Fibroblast of skin of abdomen (primary cell): ENCODE results near the gene RABGAP1.
A peak's percentile ranks its signal among the peaks of the same experiment; 100 is the strongest.

Experiments
- DNase-seq: peaks from one replicate; pipeline ENCODE4 v3.0.0-alpha.2; 2013

Gene RABGAP1

DNA sequence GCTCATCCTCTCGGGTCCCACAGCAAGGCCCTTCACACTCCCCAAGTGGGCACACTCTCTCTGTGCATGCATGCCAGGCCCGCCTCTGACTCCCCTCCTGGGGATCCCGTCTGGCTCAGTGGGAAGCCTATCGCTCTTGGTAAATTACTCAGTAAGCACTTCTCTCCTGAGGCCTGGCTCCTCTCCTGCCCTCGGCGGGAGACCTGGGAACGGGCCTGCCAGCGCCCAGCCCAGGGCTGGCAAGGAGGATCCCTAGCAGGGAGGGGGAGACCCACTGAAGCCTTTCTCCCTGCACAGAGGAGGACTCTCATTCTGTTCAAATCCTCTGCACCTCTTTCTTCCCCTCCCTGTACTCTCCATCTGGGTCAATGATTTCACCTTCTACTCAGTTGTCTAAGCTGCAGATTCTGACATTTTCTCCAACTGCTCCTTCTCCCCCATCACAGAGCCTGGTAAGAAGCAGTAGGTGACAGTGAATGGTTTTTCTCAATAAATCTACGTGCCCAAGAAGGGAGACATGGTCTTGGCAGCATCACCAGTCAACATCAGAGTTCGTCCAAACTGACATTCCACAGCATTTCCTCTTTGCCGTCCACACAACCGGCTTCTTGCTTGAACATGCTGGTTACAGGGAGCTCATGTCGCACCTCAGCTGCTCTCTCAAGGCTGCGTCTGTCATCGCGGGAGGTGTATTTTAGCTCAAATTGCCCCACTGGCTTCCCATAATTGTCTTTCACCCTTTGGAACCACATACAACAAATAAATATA lies 174.5 kb downstream of the RABGAP1 start:
- no peak for DNase-seq

DNA sequence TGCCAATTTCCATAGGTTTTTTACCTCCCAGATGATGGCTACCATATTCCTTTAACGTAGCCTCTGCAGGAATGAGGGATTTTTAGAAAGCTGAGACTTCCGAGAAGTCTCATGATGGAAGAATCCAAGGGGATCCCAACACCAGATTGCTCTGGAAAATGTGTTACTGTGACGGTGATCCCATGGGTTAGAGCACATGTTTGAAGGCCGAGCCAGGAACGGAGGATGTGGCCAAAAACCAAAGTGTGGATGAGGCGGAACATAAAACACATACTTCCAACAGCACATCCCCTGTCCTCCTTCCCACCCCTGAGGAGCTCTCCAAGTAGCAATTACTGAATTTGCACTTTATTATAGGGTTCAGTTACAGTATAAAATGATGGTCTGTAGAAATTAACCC lies 175.2 kb downstream of the RABGAP1 start:
- no peak for DNase-seq

DNA sequence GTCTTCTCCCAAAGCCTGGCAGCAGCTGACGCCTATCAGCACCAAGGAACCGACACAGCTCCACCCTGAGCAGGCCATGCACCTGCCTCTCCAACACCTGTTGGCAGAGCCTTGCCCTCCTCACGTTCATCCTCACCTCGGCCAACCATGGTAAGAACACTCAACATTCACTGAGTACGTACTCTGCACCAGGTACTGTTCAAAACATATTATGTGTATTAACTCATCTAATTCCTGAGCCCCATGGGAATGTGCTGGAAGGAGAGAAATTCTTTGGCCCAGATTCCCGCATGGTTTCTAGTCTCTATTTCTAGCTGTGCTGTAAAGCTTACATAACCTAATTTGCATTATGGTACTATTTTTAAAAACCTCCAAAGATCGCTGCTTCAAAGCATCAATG lies 178.7 kb downstream of the RABGAP1 start:
- DNase-seq = no peak

DNA sequence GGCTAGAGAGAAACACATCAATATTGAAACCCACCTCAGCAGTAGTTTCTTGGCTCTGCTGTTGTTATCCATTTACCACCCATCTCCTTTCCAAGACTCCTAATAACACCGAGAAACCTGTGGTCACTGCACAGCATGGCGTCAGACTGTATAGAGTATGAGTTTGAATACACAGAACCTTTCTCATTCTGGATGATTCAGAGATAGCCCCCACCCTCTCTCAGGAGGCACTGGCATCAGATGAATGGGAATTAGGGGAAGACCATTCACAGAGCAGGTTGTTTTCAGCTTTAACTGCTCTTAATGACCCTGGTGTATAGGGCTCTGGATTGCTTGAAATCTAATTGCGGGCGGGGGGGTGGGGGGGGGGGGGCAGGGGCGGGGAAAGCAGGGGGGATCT lies 179.3 kb downstream of the RABGAP1 start:
- no peak for DNase-seq

DNA sequence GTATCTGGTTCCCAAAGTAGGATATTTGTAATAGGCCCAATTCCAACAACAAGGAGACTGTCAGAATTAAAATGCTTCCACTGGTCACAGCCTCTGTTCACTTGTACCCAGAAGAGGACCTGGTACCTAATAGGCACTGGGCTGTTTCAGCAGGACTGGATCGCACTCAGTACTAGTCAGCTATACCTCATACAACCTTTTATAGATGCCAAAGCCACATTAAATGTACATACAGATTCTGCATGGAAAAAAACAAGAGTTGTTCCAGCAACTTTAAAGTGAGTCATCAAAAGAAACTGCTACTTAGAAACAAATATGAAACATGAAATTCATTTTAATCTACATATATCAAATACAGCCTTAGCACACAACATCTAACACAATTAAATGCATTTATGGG lies 180.1 kb downstream of the RABGAP1 start:
- DNase-seq = no peak

DNA sequence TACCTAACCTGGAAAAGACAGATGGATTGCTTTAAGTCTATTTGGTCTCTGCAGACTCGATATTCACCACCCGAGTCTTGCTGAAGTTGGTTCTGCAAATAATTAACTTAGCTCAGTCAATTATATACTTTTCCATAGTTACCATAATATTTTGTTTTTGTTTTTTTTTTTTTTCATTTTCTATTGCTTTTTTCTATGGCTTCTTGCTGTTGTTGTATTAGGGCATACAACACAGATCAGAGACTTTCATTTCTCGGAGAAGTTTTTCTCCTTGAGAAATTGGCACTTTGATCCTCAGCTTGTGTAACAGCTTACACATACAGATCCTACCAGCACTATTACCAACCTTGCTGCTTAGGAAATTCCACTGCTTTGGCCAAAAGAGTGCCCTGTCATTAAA lies 180.6 kb downstream of the RABGAP1 start:
- no peak for DNase-seq

DNA sequence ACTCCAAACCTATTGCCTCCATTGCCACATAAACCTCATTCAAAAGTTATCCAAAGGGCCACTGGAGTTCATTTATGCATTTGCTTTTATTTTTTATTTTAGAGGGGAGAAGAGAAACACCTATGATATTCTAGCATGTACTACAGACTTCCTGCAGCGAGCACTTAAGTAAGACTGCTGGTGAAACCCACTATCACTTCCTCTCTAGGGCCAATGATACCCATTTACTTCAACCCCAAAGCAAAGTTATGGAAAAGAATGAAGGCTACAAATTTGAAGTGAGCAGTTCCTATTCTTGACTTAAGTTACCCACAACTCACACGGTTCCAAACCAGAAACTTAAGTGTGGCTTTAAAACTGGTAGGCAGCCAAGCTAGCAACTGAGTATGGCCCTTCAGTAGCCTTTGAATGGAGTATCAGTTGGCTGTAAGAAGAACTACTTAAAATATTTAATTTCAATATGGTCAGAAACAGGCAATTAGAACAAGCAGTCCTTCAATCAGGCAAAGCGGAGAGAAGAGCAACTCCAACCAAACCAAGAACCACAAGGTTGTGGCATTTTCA lies 186.8 kb downstream of the RABGAP1 start:
- no peak for DNase-seq

DNA sequence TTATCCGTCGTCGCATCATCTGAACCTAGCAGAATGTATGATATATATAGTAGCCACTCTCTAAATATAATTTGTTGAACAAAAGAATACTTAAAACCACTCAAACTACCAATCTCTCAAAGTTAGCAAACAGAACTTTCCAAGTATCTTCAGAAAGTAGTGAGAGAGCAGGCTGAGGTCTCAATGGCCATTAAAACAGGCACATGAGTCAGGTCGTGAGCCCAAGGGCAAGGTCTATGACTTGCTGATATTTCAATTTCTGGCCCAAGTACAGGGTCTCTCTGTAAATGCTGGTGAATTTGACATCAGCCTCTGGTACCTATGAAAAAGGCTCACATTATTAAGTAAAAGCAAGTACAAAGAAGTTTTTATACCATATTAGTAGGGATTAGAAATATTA lies 187.8 kb downstream of the RABGAP1 start:
- DNase-seq = no peak

DNA sequence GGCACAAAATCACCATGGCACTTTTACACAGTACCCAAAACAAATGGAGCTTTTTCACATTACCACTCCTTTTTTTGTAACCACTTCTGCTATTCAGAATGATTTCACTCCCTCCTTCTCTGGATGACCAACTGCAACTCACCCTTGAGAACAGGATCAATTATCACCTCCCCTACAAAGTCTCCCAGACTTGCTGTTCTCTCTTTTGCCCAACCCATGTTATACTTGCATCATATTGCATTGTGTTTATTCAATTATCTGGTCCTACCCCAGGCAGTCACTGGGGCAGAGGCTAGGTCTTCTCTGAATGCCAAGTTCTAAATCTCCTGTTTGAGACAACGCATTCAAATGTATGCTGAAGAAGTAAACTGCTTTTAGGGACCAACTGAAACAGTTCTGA lies 188.6 kb downstream of the RABGAP1 start:
- DNase-seq = no peak

DNA sequence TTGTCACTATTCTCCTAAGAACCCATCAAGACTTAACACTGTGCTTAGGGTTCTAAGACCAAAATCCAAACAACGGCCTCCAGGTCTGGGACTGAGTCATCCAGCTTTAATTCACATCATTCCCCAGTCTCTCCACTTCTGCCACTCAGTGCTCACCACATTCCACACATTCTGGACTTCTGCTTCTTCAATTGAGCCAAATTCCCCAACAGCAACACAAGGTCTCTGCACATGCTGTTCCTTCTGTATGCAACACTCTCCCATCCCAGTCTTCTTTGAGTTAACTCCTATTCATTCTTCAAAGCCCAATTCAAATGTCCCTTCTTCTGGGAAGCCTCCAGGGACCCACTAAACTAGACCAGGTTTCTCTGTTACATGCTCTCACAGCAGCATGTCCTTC lies 190.4 kb downstream of the RABGAP1 start:
- DNase-seq = peak; percentile 80

DNA sequence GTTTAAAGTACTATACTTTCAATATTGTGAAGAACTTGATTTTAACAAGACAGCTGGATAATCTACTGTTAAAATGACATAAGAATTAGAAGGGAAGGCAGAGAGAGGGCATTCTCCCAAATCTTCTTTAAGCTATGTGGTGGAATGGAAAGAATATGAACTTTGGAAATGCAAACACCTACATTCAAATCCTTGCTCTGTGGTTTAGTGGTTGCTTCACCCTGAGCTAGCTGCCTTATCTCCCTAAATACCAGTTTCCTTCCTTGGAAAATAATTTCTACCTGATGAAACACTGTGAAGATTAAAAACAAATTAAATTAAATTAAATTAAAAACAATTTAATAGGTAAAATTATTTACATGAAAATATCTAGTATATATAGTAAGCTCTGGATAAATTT lies 191.2 kb downstream of the RABGAP1 start:
- no peak for DNase-seq

DNA sequence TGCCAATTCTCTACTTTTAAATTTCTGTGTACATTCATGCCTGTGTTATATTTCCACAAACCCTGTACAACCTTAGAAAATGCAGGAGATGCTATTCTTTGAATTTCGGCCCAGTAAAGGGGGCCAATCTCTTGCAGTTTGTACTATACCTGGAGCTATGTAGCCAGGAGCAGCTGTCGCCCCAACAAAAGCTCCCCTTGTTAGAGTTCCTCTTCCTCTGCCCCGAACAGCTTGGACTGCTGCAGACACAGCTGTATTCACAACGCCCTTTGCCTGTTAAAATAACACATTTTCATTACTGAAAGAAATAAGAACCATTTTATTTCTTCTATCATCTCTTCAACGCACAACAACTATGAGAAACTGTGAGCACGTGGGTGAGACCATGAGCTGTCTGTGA lies 191.9 kb downstream of the RABGAP1 start:
- DNase-seq = no peak

DNA sequence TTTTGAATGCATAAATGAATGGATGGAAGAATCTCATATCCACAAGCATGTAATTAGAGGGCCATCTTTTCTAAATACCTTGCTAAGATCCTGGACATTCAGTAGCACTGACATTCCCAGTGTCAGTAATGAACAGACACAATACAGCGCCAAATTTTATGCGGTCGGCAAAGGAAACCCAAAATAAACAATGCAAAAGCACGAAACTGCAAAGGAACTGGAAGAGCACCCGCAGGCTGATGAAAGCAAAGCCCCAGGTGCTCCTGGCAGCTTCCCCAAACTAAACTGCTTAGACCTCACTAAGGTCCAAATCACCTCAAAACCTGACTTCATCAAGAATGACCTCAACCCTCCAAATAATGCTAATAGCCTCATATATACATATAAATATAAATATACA lies 194.6 kb downstream of the RABGAP1 start:
- no peak for DNase-seq

DNA sequence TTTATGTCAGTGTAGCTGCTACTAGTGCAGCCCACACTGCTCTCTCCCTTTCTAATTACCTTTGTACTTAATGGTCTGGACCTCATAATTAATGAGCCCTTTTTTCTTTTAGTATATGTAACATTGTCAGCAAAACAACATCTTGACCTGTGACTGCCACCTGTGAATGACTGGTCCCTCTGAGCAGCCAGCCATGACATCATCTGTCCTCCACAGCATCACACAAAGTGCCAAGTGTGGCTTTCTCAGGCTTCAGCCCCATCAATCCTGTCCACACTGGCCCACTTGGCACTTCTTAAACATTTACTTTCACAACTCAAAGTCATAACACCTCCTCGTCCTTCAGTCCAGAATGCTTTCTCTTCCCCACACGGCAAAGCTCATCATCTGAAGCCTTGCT lies 197.3 kb downstream of the RABGAP1 start:
- no peak for DNase-seq

DNA sequence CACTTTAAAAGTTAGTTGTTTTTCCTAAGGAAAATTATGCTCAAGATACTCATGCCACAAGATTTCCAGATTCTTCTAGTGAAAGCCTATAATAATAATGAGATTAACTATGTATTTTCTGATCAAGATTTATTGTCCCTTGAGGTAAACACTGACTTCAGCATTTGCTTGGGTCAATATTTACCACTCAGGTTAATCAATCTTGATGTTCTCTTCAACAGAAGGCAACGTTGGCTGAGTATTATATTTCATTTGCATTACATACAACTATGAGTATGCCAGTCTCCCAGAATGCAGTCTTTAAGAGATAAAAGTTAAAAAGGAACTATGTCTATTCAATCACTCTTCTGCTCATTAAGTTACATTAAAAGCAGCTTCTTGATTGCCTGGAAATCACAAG lies 208.2 kb downstream of the RABGAP1 start:
- no peak for DNase-seq

DNA sequence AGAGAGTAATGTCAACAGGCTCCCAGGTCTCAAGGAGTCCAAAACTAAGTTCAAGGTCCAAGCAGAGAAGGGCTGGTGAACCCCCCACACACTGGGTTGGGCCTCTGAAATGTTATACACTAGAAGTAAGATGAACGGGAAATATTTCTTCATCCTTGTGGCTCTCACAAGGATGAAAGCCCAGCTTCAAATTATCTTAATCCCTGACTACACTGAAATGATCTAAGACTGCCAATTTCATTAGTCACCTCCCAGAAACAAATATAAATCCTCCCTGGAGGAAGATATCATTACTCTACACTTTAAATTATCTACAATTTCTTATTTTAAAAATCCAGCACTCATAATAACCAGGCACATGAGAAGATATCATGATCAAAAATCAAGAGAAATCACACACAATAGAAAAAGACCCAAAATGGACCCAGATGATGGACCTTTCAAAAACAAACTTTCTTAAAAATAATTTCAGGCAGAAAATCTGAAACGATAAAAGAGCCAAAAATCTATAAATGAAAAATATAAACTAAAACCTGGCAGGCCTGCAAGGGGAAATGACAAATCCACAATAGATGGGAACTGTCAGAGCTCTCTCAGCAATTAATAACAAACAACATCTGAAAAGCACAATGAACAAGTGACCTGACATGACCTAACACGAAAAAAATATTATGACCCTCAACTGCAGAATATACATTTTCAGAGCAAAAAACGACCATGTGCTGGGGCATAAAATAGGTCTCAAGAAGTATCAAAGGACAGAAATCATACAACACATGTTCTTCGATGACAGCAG lies 210.1 kb downstream of the RABGAP1 start:
- DNase-seq = peak; percentile 22
